GM21723 (cell line): ENCODE results near the gene C3orf70.
"Not testable (repeated sequence)": the region's sequence is repeated elsewhere in the genome, so short reads cannot be mapped to it uniquely, and the experiment has no call there.

Experiments used
- ATAC-seq: cut with Tn5 transposase; IDR thresholded peaks from one replicate; pipeline ENCODE4 v1.9.1; 2021; ENCODE audit warnings: mild to moderate bottlenecking, moderate library complexity; ENCODE audit not compliant: unreplicated experiment

Gene C3orf70

DNA sequence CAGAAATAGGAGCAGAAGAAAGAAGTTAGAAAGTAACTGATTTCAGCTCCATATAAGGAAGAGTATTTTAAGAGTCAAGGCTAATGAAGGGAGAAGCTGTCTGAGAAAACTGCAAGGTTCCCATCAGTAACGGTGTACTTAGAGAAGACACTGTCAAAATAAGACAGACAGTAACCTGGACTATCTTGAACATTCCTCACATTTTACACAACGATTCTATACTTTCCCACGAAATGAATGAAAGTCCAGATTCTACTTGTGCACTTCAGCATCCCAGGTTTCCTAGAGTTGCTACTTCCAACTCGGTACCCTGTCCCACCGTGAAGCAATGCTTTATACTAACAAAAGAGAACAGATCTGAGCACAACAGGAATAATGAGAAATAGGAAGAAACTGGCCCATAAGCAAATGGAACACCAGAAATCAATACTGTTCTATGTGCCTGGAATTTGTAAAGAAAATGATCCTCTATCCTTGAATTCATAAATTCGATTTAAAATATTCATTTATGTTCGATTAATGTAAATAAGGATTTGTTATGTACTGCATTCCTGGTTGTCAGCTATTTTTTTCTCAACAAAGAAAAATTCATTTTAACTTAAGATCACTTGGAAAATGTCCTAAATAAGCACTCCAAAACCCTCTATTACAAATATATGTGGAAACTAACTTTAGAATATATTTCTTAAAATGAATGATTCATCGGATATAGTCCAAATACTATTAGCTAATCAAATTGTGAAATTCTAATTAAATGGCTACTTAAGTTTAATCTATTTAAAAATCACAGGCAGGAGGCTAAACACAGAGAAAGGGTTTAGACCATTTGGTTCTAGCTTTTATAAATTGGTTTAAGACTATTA lies 1.5 kb downstream of the C3orf70 start:
- no peak for ATAC-seq

DNA sequence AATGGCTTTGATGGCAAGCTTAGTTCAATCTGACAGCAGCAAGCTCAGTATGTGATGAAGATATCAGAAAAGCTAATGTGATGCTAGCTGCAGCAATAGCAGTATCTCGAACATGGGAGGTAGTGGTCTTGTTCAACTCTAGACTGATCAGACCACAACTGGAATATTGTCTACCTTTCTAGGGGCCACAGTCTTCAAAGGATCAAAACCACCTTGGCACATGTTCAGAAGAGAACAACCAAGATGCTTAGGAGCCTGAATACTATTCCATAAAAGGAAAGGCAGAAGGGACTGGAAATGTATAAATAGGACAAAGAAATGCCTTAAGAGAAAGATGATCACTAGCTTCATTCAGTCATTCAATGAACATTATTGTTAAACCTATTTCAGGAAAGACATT lies 2.3 kb downstream of the C3orf70 start:
- no peak for ATAC-seq

DNA sequence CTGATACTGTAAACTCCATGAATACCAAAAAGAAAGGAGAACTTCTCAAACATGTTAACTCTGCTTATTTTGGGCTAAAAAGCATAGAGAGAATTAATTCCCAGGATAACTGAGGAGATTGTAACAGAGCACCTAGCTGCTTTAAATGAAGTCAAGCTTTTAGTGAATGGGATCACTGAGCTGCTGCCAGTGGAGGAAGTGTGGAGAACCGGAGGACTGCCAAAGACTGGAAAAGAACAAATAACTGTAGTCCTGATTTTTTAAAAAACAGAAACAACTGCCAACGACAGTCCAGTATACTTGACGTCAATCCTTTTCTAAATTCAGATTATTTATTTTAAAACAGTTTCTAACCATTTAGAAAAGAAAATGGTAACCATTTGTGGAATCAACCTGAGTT lies 3.3 kb downstream of the C3orf70 start:
- no peak for ATAC-seq

DNA sequence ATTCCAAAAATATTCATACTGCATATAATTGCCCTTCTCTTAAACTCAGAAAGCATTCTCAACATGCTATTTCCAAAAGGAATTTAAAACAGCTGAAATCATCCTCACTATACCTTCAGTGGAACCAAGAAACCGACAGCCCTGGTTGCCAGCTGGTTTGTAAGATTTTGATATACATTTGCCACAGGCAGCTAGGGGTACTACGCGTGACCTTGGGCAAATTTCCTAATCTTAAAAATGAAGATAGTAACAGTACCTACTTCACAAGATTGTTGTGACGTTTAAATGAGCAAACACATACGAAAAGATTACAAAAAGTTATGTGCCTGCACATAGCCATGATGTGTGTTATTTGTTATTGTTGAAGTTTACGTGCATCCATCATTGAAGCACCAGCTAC lies 7.3 kb downstream of the C3orf70 start:
- no peak for ATAC-seq

DNA sequence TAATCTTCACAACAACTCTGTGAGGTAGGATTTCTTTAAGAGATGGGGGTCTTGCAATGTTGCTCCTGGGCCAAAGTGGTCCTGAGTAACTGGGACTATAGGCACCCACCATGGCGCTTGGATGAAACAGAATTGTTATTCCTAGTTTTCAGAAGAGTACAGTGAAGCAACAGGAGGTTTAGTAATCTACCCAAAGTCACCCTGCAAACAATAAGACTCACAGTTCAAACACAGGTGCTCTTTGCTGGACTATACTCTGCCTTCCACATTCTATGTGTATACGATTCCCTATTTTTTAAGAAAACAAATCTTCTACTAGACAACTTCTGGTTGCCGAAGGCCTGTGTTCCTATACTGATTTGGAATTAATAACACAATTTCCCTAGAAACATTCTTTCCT lies 8.1 kb downstream of the C3orf70 start:
- no peak for ATAC-seq

DNA sequence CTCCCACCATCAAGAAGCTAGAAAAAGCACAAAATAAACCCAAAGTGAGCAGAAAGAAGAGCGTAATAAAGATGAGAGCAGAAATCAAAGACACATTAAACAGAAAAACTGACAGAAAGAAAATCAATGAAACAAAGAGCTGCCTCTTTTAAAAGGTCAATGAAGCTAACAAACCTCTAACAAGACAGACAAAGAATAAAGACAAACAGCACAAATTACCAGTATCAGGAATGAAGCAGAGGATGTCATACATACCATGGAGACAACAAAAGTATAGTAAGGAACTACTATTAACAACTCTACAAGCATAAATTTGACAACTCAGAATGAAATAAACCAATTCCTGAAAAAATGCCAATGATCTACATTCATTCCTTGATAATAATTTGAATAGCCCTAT lies 15.0 kb downstream of the C3orf70 start:
- no peak for ATAC-seq

DNA sequence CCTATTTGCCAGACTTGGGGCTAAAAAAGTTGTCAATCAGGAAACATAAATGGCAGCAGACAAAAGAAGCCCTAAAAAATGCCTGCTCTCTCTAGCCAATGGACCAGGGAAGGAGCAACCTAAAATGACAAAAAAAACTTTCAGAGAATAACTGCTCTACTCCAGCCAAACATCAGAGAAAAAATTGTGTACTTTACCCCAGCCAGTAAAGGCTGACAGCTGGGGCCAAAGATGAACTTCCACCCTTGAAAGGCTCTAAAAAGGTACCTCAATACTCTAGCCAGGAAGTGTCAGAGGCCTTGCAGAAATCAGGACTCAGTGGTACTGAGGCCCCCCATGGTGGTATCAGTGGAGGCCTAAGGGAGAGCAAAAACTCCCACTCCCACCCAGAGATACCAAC lies 18.4 kb downstream of the C3orf70 start:
- no peak for ATAC-seq

DNA sequence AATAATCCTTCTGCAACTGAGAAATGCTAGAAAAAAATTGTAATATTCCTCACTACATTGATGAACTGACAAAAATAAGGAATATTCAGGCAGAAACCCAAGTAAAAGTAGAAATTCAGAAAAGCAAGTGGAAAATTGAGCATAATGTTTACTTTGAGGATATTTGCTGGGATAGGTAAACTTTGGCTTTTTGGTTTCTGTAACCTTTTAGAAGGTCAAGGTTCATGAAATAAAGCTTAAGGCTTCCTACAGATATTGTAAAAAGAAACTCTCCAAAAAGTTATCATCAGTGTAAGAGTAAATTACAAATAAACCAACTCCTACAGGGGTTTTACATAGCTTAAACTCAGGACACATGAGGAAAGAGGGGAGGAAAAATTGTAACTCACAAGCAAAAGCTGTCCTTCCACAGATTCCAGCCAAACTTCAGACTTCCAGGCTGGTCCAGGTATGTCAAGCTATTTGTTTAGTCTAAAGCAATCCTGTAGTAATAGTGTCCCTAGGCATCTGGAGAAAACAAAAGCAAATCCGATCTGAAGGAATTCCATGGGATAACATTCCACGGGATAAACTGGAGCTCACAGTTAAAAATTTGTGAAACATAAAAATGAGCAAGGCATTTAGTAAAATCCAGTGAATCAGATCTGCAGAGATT lies 21.1 kb downstream of the C3orf70 start:
- ATAC-seq, result no peak

DNA sequence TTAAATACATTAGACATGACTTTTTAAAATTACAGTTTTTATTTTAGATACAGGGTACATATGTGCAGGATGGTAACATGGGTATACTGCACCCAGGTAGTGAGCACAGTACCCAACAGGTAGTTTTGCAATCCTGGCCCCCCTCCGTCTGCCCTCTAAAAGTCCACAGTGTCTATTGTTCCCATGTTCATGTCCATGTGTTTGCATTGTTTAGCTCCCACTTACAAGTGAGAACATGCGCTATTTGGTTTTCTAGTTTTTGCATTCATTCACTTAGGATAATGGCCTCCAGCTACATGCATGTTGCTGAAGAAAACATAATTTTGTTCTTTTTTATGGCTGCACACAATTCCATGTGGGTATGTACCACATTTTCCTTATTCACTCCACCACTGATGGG lies 23.8 kb downstream of the C3orf70 start:
- ATAC-seq, result no peak

DNA sequence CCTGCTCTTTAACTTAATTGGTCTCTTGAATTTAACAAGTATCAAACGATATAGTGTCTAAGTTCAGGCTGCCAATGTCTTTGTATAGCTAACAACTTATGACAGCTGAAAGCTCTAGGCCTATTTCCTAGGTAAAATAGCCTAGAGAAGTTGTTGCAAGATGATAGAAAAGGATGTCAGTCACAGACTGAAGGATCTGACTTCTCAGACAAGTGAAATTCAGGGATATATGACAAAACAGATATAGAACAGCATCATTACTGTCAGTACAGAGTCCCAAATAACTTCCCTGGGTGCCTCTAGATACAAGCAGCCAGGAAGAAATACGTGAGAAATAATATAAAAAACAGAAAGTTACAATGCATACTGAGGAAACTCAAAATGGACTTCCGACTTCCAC lies 26.7 kb downstream of the C3orf70 start:
- ATAC-seq, result no peak

DNA sequence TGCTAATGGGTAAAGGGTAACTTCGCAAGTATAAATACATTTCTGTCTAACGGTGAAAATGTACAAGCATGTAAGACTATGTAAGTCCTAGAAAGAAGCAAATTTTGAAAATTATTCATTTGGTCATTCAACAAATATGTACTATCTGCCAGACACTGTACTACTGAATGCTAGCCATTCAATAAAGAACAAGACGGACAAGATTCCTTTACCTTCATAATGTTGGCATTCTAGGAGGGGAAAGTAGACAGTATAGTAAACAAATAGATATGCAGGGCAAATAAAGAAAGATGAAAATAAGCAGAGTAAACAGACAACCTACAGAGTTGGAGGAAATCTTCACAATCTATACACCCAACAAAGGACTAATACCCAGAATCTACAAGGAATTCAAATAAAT lies 32.7 kb downstream of the C3orf70 start:
- no peak for ATAC-seq

DNA sequence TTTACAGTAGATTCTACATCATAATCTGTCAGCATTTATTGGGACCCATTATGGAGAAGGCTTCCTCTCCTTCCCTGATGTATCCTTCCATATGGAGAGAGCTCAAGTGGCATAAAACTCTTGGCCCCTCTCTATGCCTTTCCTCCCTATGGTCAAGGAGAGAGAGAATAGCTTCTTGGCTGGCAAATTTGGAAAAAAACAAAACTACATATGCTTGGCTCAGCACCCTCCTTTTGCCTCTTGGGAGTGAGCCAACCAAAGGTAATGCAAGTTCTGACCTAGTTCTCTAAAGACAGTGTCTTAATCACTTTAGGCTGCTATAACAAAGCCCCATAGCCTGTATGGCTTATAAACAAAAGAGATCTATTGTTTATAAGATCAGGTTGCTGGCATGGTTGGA lies 37.5 kb downstream of the C3orf70 start:
- no peak for ATAC-seq

DNA sequence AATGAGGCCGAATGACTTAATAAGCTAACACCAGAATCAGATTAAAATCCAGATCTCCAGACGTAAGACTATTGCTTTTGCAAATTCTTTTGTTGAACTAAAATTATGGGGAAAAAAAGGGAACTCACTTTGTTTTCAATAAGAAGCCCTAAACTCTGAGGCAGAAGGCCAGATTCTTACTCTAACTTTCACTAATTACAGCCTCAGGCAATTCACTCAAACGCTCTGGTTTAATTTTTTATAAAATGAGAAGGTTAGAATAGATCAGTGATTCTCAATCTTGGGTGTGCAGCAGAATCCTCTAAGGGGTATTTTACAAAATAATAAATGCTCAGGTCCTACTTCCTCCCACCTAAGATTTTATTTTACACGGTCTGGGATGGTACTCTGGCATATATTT lies 38.1 kb downstream of the C3orf70 start:
- ATAC-seq, result no peak

DNA sequence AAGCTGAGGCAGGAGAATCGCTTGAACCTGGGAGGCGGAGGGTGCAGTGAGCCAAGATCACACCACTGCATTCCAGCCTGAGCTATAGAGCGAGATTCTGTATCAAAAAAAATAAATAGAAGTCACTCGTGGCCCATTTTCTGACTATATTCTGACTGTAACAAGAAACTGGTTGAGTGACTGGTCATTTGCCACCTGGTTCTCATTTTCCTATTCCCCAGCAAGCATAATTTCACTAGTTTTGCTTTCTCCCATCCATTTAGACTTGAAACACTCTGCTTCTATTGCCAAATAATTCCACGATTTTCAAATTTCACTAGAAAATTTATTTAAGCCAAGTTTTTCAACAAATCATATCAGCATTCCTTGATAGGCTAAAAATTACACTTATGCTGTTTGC lies 40.7 kb downstream of the C3orf70 start:
- no peak for ATAC-seq

DNA sequence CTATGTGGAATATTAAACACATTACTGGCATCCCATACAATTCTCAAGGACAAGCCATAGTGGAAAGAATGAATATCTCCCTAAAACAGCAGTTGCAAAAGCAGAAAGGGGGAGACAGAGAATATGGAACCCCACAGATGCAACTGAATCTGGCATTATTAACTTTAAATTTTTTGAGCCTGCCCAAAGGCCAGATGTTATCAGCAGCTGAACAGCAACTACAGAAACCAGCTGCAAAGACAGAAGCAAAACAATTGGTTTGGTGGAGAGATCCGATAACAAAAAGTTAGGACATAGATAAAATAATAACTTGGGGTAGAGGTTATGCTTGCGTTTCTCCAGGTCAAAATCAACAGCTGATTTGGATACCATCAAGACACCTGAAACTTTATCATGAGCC lies 43.8 kb downstream of the C3orf70 start:
- ATAC-seq, result not testable (repeated sequence)

DNA sequence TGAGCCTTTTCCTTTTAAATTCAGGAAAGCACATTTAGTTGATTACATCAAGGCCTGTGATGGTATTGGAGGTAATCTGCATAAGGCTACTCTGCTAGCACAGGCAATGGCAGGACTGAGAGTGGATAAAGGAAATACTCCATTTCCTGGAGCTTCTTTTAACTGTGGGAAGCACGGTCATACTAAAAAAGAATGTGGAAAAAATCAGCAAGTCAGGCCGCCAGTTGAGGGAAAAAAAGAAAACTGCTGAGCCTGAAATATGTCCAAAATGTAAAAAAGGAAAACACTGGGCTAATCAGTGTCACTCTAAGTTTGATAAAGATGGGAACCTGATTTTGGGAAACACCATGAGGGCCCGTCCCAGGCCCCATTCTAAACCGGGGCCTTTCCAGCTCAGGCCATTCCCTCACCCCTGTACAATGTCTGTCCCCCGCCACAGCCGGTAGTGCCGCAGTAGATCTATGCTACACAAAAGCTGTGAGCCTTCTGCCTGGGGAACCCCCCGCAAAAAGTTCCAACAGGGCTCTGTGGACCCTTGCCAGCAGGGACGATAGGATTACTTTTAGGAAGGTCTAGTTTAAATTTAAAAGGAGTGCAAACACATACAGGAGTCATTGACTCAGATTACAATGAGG lies 46.5 kb downstream of the C3orf70 start:
- ATAC-seq, result not testable (repeated sequence)

DNA sequence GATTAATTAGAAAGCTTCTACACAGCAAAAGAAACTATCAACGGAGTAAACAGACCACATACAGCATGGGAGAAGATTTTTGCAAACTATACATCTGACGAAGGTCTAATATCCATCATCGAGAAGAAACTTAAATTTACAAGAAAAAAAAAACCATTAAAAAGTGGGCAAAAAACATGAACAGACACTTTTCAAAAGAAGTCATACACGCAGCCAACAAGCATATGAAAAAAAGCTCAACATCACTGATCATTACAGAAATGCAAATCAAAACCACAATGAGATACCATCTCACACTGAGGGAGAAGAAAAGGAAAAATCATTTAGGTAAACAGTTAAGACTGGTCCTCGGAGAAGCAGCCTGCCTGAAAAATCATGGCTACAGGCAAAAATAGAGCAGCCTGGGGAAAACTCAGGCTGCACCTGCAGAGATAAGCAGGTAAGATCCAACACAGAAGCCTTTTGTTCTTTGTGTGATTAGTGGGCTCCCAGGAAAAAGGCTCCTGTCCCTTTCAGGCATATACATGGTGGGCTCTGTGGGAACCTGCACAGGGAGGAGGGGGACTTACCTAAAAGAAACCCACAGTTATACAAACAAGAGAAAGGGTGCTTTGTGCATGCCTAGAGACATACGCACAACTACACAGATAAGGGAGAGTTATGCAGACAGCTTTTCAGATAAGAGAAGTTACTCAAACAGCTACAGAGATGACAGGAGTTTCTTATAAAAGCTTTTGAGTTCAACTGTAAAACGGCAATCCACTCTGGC lies 49.3 kb downstream of the C3orf70 start:
- ATAC-seq, result no peak

DNA sequence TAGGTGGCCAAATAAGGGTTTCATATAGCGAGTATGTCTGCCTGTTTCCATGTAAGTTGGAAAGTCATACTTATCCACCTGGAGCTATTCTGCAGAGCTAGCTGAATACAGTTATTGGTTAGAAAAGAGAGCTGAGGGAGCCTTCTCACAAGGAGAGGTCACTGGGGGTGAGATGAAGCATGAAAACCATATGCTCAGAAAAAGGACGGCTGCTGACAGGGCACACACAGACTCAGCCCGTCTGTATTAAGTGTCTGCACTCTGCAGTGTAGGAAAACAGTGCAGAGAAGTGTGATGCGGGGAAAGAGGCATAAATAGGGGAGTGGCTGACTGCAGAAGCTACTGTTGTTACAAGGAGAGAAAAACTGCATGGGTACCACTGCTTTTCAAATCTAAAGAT lies 58.2 kb downstream of the C3orf70 start:
- no peak for ATAC-seq

DNA sequence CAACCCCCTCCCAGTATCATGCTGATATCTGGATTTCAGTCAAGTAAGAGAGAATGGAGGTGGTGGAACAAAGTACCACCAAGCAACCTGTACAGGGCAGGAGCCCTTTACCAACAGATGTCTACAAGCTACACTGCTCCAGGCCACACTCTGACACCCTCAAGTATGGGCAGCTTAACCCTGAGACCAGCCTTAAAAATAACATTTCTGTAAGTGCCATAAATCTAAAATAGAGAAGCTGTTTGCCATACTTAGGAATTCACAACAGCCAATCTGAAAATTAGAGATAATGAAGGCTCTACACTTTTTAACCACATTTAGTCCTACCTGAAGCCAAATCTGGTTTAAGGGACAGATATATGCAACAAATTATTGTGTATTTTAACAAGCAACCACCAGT lies 59.7 kb downstream of the C3orf70 start:
- no peak for ATAC-seq

DNA sequence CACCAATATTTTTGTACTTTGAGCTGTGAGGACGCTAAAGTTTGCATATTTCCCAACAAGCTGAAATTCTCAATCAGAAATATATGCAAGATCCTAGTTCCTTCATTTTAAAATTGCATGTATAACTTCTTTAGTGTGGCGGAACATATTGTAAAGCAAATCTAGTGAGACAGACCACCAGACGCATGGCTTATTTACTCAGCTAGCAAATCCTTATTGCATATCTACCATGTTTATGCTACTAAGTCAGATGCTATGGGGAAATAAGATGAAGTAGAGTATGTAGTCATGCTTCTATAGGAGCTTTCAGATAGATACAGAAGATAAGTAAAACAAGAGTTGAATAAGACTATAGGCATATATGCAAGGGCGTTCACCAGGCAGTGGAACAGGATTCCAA lies 62.0 kb downstream of the C3orf70 start:
- ATAC-seq, result no peak

DNA sequence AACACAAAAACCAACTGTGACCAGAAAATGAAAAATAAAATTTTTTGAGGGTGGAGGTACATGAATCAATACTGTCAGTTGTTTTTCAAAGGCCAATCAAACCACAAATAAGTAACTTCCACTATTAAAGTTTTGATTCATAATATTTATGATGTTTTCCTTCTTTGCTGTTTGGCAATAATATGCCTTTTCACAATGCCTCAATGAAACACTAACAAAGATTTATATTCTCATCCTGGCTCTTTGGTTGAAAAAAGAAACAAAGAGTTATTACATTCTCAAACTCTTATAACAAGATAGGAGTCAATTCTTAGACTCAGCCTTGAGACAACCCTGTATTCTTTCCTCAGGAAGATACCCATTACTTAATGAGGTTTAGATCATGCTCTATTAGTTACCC lies 63.1 kb downstream of the C3orf70 start:
- ATAC-seq, result no peak
